ENCODE measurements around the gene GSTP1. TPM values are rescaled to one million over a fixed set of nuclear protein-coding genes. Genes with fewer than 3 reads are reported as not detected.

The GSTP1 gene
- total RNA-seq, 2 experiments from 2014 or later: 1,139 to 1,604 TPM

DNA sequence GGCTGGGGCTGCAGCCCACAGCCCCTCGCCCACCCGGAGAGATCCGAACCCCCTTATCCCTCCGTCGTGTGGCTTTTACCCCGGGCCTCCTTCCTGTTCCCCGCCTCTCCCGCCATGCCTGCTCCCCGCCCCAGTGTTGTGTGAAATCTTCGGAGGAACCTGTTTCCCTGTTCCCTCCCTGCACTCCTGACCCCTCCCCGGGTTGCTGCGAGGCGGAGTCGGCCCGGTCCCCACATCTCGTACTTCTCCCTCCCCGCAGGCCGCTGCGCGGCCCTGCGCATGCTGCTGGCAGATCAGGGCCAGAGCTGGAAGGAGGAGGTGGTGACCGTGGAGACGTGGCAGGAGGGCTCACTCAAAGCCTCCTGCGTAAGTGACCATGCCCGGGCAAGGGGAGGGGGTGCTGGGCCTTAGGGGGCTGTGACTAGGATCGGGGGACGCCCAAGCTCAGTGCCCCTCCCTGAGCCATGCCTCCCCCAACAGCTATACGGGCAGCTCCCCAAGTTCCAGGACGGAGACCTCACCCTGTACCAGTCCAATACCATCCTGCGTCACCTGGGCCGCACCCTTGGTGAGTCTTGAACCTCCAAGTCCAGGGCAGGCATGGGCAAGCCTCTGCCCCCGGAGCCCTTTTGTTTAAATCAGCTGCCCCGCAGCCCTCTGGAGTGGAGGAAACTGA, 731 bp downstream of the GSTP1 start:
- no peak for TF ChIP-seq EZH2phosphoT487 (IDR thresholded peaks at IDR 0.05; ENCODE audit: borderline replicate concordance, low read depth, low read length)
- TF ChIP-seq, protein P1, sequence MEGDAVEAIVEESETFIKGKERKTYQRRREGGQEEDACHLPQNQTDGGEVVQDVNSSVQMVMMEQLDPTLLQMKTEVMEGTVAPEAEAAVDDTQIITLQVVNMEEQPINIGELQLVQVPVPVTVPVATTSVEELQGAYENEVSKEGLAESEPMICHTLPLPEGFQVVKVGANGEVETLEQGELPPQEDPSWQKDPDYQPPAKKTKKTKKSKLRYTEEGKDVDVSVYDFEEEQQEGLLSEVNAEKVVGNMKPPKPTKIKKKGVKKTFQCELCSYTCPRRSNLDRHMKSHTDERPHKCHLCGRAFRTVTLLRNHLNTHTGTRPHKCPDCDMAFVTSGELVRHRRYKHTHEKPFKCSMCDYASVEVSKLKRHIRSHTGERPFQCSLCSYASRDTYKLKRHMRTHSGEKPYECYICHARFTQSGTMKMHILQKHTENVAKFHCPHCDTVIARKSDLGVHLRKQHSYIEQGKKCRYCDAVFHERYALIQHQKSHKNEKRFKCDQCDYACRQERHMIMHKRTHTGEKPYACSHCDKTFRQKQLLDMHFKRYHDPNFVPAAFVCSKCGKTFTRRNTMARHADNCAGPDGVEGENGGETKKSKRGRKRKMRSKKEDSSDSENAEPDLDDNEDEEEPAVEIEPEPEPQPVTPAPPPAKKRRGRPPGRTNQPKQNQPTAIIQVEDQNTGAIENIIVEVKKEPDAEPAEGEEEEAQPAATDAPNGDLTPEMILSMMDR (conservative IDR thresholded peaks at IDR 0.05; ENCODE audit: low read length): no peak
- BruUV-seq (replicated peaks): no TSS peak
- Histone ChIP-seq H3K4me2 (ENCODE audit: low read length) (peak overlapping the region; percentile 91), H3K27ac (ENCODE audit: low read depth, low read length, poor library complexity, severe bottlenecking) (peak overlapping the region; percentile 84), H3K4me1 (ENCODE audit: insufficient read depth, low read length, poor library complexity, severe bottlenecking) (peaks cover 72% of the 10 kb centered on the region), H3K9me3 (ENCODE audit: low read length) (peaks cover 10% of the 10 kb centered on the region; the same call in 1 of the 2 replicates), H2AFZ (ENCODE audit: low read length) (peak overlapping the region; percentile 1; the same call in 1 of the 2 replicates), H3K36me3 (ENCODE audit: insufficient read depth, low read length) (peaks cover 48% of the 10 kb centered on the region), H3K4me3 (ENCODE audit: low read depth, low read length, poor library complexity, severe bottlenecking) (peak overlapping the region; percentile 88), H4K20me1 (ENCODE audit: insufficient read depth, low read length) (no peaks in the 10 kb centered on the region), H3K9me2 (ENCODE audit: insufficient read depth, low read length) (no peaks in the 10 kb centered on the region), H3K79me2 (ENCODE audit: insufficient read depth, low read depth, low read length) (peaks cover 39% of the 10 kb centered on the region; the same call in 1 of the 2 replicates)
- DNase-seq (ENCODE audit: low spot score): peak; percentile 63
- CTCF ChIA-PET (ENCODE audit: unreplicated experiment): interaction anchor here (0.9 kb wide), 1 partner anchor 30 kb away, joined by 4 read pairs; no protein-coding TSS in a partner anchor
- intact Hi-C loops (cut with micrococcal nuclease; ENCODE audit: unreplicated experiment): loop anchor here (1.0 to 10.0 kb wide), 2 partner anchors 16 to 230 kb away; partner anchors contain the start of gene POLD4
- POLR2A ChIA-PET: interaction anchor here (1.0 to 3.0 kb wide), 3 partner anchors 9 to 63 kb away, joined by 3 to 11 read pairs (median 3); no protein-coding TSS in a partner anchor

GRCh38 chr11:67584881-67585873, 1.6 kb downstream of the GSTP1 start:
- Histone ChIP-seq H3K9me3 (ENCODE audit: low read length) (peaks cover 10% of the 10 kb centered on the region; the same call in 1 of the 2 replicates), H3K4me1 (ENCODE audit: insufficient read depth, low read length, poor library complexity, severe bottlenecking) (peaks cover 65% of the 10 kb centered on the region), H3K9me2 (ENCODE audit: insufficient read depth, low read length) (no peaks in the 10 kb centered on the region), H3K4me3 (ENCODE audit: low read depth, low read length, poor library complexity, severe bottlenecking) (peak overlapping the region; percentile 88), H4K20me1 (ENCODE audit: insufficient read depth, low read length) (no peaks in the 10 kb centered on the region), H3K27ac (ENCODE audit: low read depth, low read length, poor library complexity, severe bottlenecking) (peak overlapping the region; percentile 84), H2AFZ (ENCODE audit: low read length) (no peak overlapping the region), H3K79me2 (ENCODE audit: insufficient read depth, low read depth, low read length) (peaks cover 39% of the 10 kb centered on the region; the same call in 1 of the 2 replicates), H3K36me3 (ENCODE audit: insufficient read depth, low read length) (peaks cover 56% of the 10 kb centered on the region), H3K4me2 (ENCODE audit: low read length) (peak overlapping the region; percentile 91)
- DNase-seq (ENCODE audit: low spot score): peak; percentile 81
- TF ChIP-seq, protein P1 (conservative IDR thresholded peaks at IDR 0.05; ENCODE audit: low read length): 0 out of 2 replicates have a peak, but pooled peaks have one; percentile 13
- no peak for TF ChIP-seq EZH2phosphoT487 (IDR thresholded peaks at IDR 0.05; ENCODE audit: borderline replicate concordance, low read depth, low read length)
- BruUV-seq (replicated peaks): no TSS peak
- intact Hi-C loops (cut with micrococcal nuclease; ENCODE audit: unreplicated experiment): loop anchor here (1.0 to 10.0 kb wide), 3 partner anchors 15 to 230 kb away; partner anchors contain the start of genes POLD4, PPP1CA and TBC1D10C
- ChIA-PET POLR2A (interaction anchor here (1.4 kb wide), 1 partner anchor 44 kb away, joined by 3 read pairs; no protein-coding TSS in a partner anchor), CTCF (ENCODE audit: unreplicated experiment) (no interaction called here)

Data from OCI-LY7 (cell line).